OCI-LY1 (cell line): ENCODE measurements around the gene OR2C1.

Source experiments
- H2AFZ ChIP-seq: fragments of 200-600 bp; sonication (generic), shearing (Covaris generic); 2 replicates; pipeline ENCODE4 v1.6.0; 2014; ENCODE audit warnings: antibody characterized with exemption, mild to moderate bottlenecking, low read length
- H3F3A ChIP-seq: fragments of 200-600 bp; sonication (generic), shearing (Covaris generic); 2 replicates; pipeline ENCODE4 v1.6.0; 2014; ENCODE audit warnings: mild to moderate bottlenecking, antibody characterized with exemption, low read length, moderate library complexity; ENCODE audit not compliant: insufficient read depth
- H3K27ac ChIP-seq: fragments of 200-600 bp; sonication (generic); 2 replicates; pipeline ENCODE4 v1.5.1; 2014; ENCODE audit warnings: low read length, mixed run types, mild to moderate bottlenecking, low read depth; ENCODE audit not compliant: poor library complexity, severe bottlenecking
- H3K27me3 ChIP-seq: fragments of 200-600 bp; sonication (generic); 2 replicates; pipeline ENCODE4 v1.6.0; 2014; ENCODE audit warnings: antibody characterized with exemption, mild to moderate bottlenecking, low read length, moderate library complexity; ENCODE audit not compliant: insufficient read depth
- H3K36me3 ChIP-seq: fragments of 200-600 bp; sonication (generic); 2 replicates; pipeline ENCODE4 v1.6.1; 2014; ENCODE audit warnings: mild to moderate bottlenecking, antibody characterized with exemption, low read length, moderate library complexity, mixed read lengths; ENCODE audit not compliant: insufficient read depth
- H3K4me1 ChIP-seq: fragments of 200-600 bp; sonication (generic); 2 replicates; pipeline ENCODE4 v1.5.1; 2014; ENCODE audit warnings: mild to moderate bottlenecking, low read length, moderate library complexity; ENCODE audit not compliant: insufficient read depth, severe bottlenecking
- H3K4me2 ChIP-seq: fragments of 200-600 bp; sonication (generic), shearing (Covaris generic); 2 replicates; pipeline ENCODE4 v1.6.1; 2014; ENCODE audit warnings: low read length
- H3K4me3 ChIP-seq: fragments of 200-600 bp; sonication (generic); 2 replicates; pipeline ENCODE4 v1.5.1; 2014; ENCODE audit warnings: low read length, low read depth, mild to moderate bottlenecking, mixed read lengths; ENCODE audit not compliant: poor library complexity, severe bottlenecking
- H3K79me2 ChIP-seq: fragments of 200-600 bp; shearing (Covaris generic); 2 replicates; pipeline ENCODE4 v1.6.1; 2016; ENCODE audit warnings: mixed run types, low read length, mixed read lengths; ENCODE audit not compliant: insufficient read depth
- H3K9ac ChIP-seq: fragments of 200-600 bp; sonication (generic), shearing (Covaris generic); 2 replicates; pipeline ENCODE4 v1.6.1; 2014; ENCODE audit warnings: mild to moderate bottlenecking, low read length, mixed read lengths
- H3K9me2 ChIP-seq: fragments of 200-600 bp; sonication (generic), shearing (Covaris generic); 2 replicates; pipeline ENCODE4 v1.6.1; 2014; ENCODE audit warnings: low read depth, mild to moderate bottlenecking, low read length, mixed read lengths
- H3K9me3 ChIP-seq: fragments of 200-600 bp; shearing (Covaris generic); 2 replicates; pipeline ENCODE4 v1.6.1; 2014; ENCODE audit warnings: low read length, mixed read lengths
- H4K20me1 ChIP-seq: fragments of 200-600 bp; sonication (generic), shearing (Covaris generic); 2 replicates; pipeline ENCODE4 v1.6.0; 2016; ENCODE audit warnings: mild to moderate bottlenecking, low read length; ENCODE audit not compliant: insufficient read depth
- EZH2 ChIP-seq: fragments of 200-600 bp; sonication (generic), shearing (Covaris generic); IDR thresholded peaks from 2 replicates; pipeline ENCODE4 v1.8.0; 2017; ENCODE audit warnings: borderline replicate concordance, mixed run types, mild to moderate bottlenecking, antibody characterized with exemption, low read length, moderate library complexity, mixed read lengths
- TF ChIP-seq, protein P1 (sequence below): fragments of 200-600 bp; sonication (generic), shearing (Covaris generic); IDR thresholded peaks from 2 replicates; pipeline ENCODE4 v1.5.1; 2017; ENCODE audit warnings: mild to moderate bottlenecking, antibody characterized with exemption, low read length, moderate library complexity, mixed read lengths

OR2C1 gene

DNA sequence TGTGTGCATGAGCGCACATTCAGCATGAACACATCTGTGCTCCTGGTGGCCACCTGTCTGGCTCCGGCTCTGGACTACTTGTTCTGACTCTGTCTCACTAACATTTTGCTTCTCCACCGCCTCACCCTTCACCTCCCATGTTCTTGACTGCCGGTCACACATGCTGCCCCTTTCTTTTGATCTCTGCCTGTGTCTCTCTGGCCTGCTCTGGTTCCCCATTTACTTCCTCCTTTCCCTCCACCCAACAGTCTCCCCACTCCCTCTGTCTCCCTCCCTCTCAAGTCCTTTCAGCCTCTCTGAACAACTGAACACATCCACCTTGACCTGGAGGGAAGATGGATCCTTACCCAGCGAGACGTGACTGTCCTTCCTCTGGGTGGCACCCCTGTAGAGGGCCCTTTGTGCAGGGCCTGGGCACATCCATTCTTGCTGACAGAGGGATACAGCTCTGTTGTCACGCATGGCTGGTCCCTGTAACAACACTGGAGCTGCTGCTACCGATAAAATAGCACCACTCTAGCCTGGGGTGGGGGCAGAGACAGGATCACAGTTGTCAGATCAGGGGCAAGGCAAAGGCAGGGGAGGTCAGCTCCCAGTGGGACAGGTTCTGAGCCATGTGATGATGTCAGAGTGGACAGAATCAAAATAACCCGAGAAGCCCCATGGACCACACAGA lies 34.1 kb downstream of the OR2C1 start:
- H3K9me3 ChIP-seq: peaks cover 6% of the 10 kb centered on the region
- no peaks in the 10 kb centered on the region for H3K27me3 ChIP-seq
- H2AFZ ChIP-seq: no peak overlapping the region
- no peaks in the 10 kb centered on the region for H3K79me2 ChIP-seq
- no peaks in the 10 kb centered on the region for H3F3A ChIP-seq
- no peak overlapping the region for H3K9ac ChIP-seq
- no peak overlapping the region for H3K4me3 ChIP-seq
- H3K9me2 ChIP-seq: no peaks in the 10 kb centered on the region
- TF ChIP-seq, protein P1, sequence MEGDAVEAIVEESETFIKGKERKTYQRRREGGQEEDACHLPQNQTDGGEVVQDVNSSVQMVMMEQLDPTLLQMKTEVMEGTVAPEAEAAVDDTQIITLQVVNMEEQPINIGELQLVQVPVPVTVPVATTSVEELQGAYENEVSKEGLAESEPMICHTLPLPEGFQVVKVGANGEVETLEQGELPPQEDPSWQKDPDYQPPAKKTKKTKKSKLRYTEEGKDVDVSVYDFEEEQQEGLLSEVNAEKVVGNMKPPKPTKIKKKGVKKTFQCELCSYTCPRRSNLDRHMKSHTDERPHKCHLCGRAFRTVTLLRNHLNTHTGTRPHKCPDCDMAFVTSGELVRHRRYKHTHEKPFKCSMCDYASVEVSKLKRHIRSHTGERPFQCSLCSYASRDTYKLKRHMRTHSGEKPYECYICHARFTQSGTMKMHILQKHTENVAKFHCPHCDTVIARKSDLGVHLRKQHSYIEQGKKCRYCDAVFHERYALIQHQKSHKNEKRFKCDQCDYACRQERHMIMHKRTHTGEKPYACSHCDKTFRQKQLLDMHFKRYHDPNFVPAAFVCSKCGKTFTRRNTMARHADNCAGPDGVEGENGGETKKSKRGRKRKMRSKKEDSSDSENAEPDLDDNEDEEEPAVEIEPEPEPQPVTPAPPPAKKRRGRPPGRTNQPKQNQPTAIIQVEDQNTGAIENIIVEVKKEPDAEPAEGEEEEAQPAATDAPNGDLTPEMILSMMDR: no peak
- no peak for TF ChIP-seq EZH2
- no peaks in the 10 kb centered on the region for H4K20me1 ChIP-seq
- peaks cover 84% of the 10 kb centered on the region for H3K36me3 ChIP-seq
- H3K4me2 ChIP-seq: no peak overlapping the region
- peak overlapping the region; percentile 51 for H3K27ac ChIP-seq
- peaks cover 10% of the 10 kb centered on the region for H3K4me1 ChIP-seq

DNA sequence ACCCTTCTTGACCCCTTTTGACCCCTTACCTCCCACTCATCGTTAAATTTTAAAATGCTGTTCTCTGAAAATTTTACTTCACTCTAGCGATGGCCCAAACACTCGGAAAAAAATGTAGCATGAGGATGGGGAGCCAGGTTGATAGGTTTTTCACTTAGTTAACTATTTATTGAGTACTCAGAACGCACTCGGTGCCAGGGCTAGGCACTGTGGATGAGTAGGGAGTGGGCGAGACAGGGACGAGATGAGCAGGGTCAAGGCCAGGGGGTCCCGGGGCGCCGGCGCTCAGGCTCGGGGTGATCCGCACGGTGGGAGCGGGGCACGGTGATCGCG lies 44.7 kb downstream of the OR2C1 start:
- Histone ChIP-seq H3K27me3 (no peaks in the 10 kb centered on the region), H3K9me3 (0 out of 2 replicates have a peak, but pooled peaks cover 4% of the 10 kb centered on the region), H3K4me2 (peak overlapping the region; percentile 95), H3K27ac (peak overlapping the region; percentile 13), H3K4me3 (peak overlapping the region; percentile 98), H3F3A (no peaks in the 10 kb centered on the region), H3K79me2 (peaks cover 13% of the 10 kb centered on the region), H3K9me2 (no peaks in the 10 kb centered on the region), H3K4me1 (peaks cover 15% of the 10 kb centered on the region), H4K20me1 (no peaks in the 10 kb centered on the region), H2AFZ (no peak overlapping the region), H3K9ac (peak overlapping the region; percentile 97), H3K36me3 (peaks cover 59% of the 10 kb centered on the region)
- no peak for TF ChIP-seq EZH2
- TF ChIP-seq, protein P1: no peak

DNA sequence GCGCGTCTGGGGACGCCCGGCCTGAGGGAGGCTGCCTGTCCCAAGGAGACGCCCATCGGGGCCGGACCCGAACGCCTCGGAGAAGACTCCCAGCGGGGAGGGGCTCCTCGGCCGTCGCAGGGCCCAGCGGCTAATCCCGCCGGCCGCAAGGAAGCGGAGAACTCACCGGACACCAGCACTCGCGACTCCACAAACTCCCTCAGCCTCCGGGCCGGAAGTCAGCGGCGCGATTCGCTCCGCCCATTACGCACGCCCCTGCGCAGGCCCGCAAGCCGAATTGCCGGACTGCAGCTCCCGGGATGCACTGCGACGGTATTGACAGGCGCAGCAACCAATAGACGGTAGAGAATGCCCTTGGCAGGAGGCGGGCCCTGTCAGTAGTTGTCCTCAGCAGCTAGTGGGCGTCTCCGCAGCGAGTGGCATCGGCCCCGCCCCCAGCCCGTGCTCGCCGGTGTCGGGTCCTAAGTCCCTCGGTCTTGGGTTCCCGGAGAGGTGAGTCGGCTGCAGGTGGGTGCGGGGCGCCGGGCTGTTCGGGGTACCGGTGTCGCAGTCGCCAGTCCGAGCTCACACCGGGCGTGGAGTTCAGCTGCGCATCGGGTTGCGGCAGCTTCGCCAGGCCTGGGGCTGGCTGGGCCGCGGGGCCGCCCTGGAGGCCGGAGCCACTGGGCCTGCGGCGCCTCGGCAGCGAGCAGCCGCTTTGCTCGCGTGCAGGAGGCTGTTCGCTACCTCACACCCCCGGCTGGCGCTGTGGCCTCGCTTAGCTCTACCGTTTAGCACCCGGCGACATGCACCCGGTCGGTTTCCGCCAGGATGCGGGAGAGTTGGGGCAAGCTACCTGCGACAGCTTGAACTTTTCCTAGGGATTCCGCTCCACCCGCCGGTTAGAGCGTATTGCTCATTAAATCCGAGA lies 45.3 kb downstream of the OR2C1 start, which contains the start of the genes ZNF174 and ZSCAN32:
Gene ZNF174, plus strand, starts transcription at position 437 of the 910 bp plus-strand sequence. CDS start 790 bp downstream, outside the sequence.
Gene ZSCAN32, minus strand, starts transcription at position 226 of the 910 bp plus-strand sequence. CDS start 3,447 bp downstream, outside the sequence.
- Histone ChIP-seq H3K9me3 (0 out of 2 replicates have a peak, but pooled peaks cover 4% of the 10 kb centered on the region), H3K4me3 (peak within 1 kb of the TSS; percentile 98), H3K9ac (peak within 1 kb of the TSS; percentile 97), H3K4me2 (peak within 1 kb of the TSS; percentile 95), H3K27me3 (no peaks in the 10 kb centered on the region), H3K4me1 (peaks cover 15% of the 10 kb centered on the region), H4K20me1 (no peaks in the 10 kb centered on the region), H3K36me3 (peaks cover 59% of the 10 kb centered on the region), H3K9me2 (no peaks in the 10 kb centered on the region), H3K79me2 (peaks cover 13% of the 10 kb centered on the region), H2AFZ (no peak within 1 kb of the TSS), H3K27ac (peak within 1 kb of the TSS; percentile 39), H3F3A (no peaks in the 10 kb centered on the region)
- TF ChIP-seq, protein P1: no peak
- TF ChIP-seq EZH2: no peak
